GM10847 (cell line): ENCODE results near the gene HESX1.

Source experiments
- POLR2A ChIP-seq: IDR thresholded peaks from 2 replicates; pipeline ENCODE4 v1.6.1; 2011; ENCODE audit not compliant: insufficient read length; ENCODE audit errors: extremely low read depth

Gene HESX1

DNA sequence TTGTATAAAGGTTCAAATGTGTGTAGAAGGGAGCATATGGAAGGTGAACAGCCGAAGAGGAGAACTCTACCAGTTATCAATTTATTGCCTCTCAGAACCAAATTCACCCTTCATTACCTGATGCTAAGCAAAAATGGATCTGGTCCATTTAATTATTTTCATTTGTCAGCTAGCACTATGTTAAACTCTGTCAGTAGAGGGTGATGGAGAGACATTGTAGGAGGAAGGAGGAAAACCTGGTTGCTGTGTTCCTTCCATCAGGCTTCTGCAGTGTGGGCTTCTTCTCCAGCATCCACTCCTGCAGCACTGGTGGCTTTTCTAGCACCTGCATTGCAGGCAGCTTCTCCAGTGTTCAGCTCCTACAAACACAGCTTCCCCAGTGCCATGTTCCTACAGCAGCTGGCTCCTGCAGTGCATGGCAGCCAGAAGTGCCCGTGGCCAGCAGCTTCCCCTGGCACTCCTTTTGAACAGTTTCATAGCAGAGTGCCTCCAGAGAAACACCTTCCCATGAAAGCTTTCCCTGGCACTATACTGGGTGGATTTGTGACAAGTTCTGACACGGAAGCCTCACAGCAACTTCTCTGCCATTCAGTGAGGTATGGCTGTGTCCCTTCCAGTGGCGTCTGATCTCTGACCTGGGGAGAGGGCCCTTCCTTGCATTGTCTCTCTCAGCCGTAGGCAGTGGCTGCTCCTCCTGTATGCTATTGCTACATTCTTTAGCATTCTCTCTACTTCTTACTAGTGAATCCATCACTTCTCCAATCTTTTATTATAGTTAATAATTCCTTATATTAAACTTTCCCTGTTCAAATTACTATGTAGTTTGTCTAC is 20.0 kb downstream of the HESX1 start:
- no peak for TF ChIP-seq POLR2A

GRCh38 chr3:57176045-57176444 is 23.7 kb downstream of the HESX1 start:
- TF ChIP-seq POLR2A: no peak

DNA sequence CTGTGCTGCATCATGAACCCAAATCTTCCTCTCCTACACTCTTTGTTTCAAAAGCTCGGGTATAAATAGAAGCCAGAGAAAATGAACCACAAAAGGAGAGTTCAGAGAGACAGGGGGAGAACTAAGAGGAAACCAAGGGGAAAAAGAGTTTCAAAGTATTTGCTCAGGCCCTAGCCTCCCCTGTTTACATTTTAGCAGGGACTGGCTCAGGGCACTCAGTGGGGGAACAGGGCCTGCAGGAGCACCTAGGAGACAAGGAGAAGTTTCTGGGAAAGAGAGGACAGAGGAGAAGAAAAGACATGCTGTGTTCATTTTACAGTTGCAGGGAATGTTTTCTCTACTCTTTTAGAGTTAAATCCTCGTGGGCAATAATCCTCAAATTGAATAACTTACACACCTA is 26.1 kb downstream of the HESX1 start:
- no peak for TF ChIP-seq POLR2A

GRCh38 chr3:57170946-57171345 is 28.8 kb downstream of the HESX1 start:
- TF ChIP-seq POLR2A: no peak

GRCh38 chr3:57169872-57170623 is 29.7 kb downstream of the HESX1 start:
- no peak for TF ChIP-seq POLR2A

GRCh38 chr3:57169108-57169507 is 30.7 kb downstream of the HESX1 start:
- no peak for TF ChIP-seq POLR2A

DNA sequence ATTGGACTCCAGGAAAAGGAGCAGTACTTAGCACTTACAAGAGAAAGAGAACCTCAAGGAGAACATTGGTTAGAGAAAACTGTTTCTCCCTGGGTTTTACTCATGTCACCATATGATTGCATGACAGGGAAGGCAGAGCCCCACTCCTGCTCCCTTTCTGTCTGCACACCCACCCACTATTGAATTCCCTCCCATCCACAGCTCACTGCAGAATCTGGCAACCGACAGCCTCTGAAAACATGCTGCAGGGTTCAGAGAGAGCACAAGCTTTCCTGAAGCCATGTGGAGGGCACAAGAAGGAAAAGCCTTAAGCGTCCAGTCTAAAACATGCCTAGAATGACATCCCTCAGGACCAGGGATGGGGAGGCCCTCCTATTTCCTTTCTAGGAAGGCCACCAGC is 31.6 kb downstream of the HESX1 start:
- TF ChIP-seq POLR2A: no peak

DNA sequence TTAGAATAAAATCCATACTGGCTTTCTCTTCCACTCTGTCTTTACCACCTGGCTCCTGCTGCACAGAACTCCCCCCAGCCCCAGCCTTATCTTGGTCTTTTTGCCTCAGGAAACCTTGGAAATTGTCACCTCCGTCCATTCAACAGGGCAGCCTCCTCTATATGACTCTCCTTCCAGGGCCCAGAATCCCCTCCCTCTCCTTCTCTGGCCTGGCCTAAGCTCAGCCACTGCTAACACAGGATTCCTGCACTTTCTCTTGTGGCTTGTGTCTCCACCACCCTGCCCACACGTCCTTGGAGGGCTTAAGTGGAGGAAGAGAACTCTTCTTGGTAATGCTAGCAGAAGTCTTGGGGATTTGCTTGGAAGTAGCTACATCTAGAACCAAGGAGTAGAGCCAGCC is 33.1 kb downstream of the HESX1 start:
- no peak for TF ChIP-seq POLR2A

DNA sequence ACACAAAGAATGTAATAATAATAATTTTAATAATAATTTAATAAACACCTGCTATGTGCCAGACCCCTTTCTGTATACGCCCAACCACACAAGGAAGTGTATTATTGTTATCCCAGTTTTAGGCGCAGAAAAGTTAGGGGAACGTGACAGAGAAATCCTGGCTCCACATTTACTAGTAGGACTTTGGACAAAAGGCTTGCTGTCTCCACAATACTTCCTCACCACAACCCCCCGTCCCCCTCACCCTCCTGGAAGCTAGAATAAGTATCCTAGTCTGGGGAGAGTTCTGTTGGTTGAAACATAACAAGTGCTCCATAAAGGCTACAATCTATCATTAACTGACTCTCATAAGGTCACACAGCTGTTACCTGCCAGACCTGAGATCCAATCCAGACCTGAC is 34.1 kb downstream of the HESX1 start:
- TF ChIP-seq POLR2A: no peak

DNA sequence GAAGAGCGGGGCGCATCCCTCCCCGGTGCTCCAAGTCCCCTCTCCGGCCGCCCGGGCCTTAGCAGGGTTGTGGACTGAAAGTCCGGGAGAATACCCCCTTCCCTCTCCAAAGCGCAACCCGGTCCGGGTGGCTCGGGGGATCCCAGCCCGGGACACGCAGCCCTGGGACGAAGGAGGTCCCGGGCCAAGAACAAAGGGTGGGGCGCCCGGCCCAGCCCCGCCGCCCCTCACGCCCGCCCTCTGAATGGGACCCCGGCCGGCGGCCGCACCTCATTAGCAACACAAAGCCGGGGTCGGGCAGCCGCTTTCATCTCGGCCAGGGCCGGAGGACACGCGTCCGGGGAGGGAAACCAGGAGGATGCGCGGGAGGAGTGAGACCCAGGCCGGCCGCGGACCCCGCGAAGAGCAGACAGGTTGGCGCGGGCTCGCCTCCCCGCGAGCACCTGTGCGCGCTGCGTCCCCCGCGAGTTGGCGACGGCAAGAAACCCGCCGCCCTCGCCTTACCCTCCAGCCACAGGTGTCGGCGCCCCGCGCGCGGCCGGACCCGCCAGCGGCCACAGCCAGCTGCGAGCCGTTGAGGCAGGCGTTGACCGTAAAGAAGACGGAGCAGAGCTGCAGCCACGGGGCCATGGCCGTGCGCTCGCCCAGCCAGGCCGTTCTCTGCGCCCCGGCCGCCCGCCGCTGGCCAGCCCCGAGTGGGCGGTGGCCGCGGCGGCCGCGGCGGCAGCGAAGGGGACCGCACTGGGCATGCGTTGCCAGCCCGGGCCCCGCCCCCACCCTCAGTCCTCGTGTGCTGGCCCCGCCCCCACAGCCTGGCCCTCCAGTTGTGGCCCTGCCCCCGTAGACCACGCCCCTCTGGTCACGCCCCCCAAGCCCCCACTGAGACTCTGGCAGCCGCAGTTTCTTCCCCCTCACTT is 34.9 kb downstream of the HESX1 start, which contains the start of gene IL17RD:
IL17RD (minus strand) TSS at position 697 of the 917 bp plus-strand sequence; CDS start at position 630, 67 bp downstream.
- no peak for TF ChIP-seq POLR2A

GRCh38 chr3:57164217-57164656 is 35.5 kb downstream of the HESX1 start:
- TF ChIP-seq POLR2A: no peak

- no peak for TF ChIP-seq POLR2A
Measured at GRCh38 chr3:57163751-57164150, 36.0 kb downstream of the HESX1 start.

DNA sequence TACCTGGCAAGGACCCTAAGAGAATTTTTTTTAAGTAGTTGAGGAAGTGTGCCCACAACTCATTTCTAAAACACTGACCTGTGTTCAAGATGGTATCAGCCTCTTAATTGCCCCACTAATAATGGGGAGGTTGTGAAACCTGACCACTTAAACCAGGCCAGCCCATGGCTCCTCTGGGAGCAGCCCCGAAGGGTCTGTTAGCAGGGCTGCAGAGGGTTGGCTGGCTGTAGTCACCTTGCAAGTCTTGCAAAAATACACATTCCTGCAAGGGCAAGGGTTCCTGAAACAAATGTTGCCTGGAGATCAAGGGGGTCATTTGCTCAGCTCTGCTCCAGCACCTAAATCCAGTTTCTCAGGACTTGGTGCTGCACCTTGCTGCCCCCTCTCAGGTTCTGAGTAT is 37.9 kb downstream of the HESX1 start:
- TF ChIP-seq POLR2A: no peak

DNA sequence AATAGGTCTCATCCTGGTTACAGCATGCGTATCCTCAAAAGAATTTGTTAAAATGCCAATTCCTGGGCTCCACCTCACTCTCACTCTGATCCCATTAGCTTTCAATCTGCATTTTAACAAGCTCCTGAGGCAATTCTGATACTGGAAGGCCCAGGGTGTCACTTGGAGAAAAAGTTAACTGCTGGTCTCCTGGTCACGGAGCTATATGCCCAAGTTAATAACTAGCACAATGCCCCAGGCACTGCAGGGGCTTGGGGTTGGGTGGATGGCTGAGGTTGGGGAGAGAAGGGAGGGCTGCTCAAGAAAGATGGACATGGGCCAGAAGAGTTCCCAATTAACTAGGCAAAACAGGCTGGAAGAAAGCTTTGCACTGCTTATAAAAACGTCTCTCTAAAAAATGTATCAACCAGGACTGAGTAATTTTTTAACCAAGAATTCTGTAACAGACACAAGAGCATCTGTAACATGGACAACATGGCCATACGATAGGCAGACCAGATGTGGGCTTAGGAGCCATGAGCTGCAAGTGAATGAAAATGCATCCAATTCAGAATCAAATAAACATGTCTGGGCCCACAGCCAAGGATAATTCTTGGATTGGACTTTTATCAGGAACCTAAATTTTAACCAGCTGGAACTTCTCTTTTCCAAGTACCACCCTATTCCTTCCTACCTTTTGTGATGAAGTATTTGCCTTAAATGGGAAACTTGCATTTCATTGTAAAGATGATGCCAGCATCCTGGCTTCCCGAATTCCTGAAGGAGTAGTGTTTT is 38.8 kb downstream of the HESX1 start:
- TF ChIP-seq POLR2A: no peak

GRCh38 chr3:57160076-57160764 is 39.6 kb downstream of the HESX1 start:
- no peak for TF ChIP-seq POLR2A
